ENCODE measurements around the gene CDK5RAP3.

Gene CDK5RAP3

DNA sequence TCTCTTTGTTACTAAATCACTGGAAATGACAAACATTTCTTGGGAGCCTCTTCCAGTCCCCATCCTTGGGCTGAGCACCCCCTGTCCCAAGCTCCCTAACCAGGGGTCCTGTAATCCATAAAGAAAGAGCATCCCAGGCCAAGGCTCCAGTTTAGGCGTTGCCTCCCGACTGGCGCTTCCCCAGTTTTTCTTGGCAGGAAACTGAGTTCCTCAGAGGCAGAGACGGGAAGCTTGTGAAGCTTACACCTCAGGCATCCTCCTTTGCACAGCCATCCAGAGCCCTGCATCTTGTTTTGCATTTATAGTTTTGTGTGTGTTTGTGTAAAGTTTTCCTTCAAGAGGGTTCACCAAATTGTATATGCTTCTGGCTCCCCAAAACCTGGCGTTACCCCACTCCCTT is 59.6 kb downstream of the CDK5RAP3 start:
- no peaks in the 10 kb centered on the region for H3K36me3 ChIP-seq (ENCODE audit: insufficient read depth, low read length)
- no peak overlapping the region for H3K27ac ChIP-seq
- H3K9me3 ChIP-seq (ENCODE audit: low read depth, low read length), result no peaks in the 10 kb centered on the region
- no peak overlapping the region for H3K4me3 ChIP-seq
- no peak overlapping the region for H3K9ac ChIP-seq (ENCODE audit: insufficient read length)
- TF ChIP-seq POLR2AphosphoS5 (IDR thresholded peaks at IDR 0.05; ENCODE audit: borderline replicate concordance, low read depth, low read length), result no peak
- no peak for TF ChIP-seq EZH2 (IDR thresholded peaks at IDR 0.05)
- TF ChIP-seq FOXP2 (optimal IDR thresholded peaks at IDR 0.05; ENCODE audit: control extremely low read depth, extremely low read length, insufficient read depth), result no peak
- no peak for DNase-seq (ENCODE audit: low read depth, low spot score)

Data from SK-N-MC (cell line).